ENCODE results near the gene GATA5. TPM values are rescaled to one million over a fixed set of nuclear protein-coding genes. Genes with fewer than 3 reads are reported as not detected.

The GATA5 gene
- total RNA-seq, 4 donors from 2014 or later: 0.26 to 17.8 (median 3.5) TPM; not detected in 1

DNA sequence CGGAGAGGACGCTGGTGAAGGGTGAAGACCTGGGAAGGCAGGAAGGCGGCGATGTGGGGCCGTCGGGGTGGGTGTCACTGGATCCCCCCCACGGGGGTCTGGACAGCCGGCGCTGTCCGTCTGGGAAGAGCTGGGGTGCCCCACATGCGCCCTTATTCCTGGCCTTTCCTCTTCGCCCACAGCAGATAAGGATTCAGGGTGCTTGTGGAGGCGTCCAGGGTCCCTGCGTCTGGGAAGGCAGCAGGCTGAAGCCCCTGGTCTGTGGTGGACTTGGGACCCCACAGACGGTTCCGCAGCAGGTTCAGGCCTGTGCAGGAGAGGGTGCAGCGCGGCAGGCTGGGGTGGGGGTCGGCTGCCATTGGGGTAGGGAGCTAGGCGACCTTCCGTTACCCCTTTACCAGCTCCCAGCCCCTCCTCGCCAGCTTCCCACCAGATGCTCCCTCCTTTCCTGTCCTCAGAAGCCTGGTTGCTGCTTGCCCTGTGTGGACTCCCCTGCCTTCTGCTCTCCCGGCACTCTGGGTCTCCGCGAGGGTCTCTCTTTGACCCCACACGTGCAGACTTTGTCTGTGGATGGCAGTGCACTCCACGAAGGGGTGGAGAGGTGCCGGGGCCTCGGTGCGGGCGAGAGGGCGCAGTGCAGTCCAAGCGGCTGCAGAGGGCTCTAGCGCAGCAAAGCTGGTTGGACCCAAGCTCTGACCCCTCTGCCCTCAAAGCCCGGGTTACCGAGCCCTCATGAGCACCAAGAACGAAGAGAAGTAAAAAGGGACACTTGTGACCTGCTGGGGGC lies 2.1 kb upstream of the GATA5 start:
- H3K9me3 ChIP-seq: no peaks in the 10 kb centered on the region
- intact Hi-C loops (cut with DNase I; ENCODE audit: low total_unique reads): no loop called here
- no peak for DNase-seq
- no peak overlapping the region for H3K4me3 ChIP-seq
- H3K36me3 ChIP-seq: no peaks in the 10 kb centered on the region
- no peak overlapping the region for H3K27ac ChIP-seq
- peaks cover 0 to 7% of the 10 kb centered on the region in 2 donors for H3K4me1 ChIP-seq
- TF ChIP-seq CTCF (IDR thresholded peaks at IDR 0.05) (no peak), POLR2A (IDR thresholded peaks at IDR 0.05) (no peak)
- H3K27me3 ChIP-seq: no peaks in the 10 kb centered on the region

- no peak for DNase-seq
- Histone ChIP-seq H3K9me3 (no peaks in the 10 kb centered on the region), H3K27ac (peak overlapping the region in 1 of 2 donors; percentile 80), H3K27me3 (no peaks in the 10 kb centered on the region), H3K4me3 (peak overlapping the region; percentile 32 to 41), H3K36me3 (no peaks in the 10 kb centered on the region), H3K4me1 (peaks cover 0 to 7% of the 10 kb centered on the region in 2 donors)
- TF ChIP-seq POLR2A (IDR thresholded peaks at IDR 0.05): no peak
- no peak for TF ChIP-seq CTCF (IDR thresholded peaks at IDR 0.05)
- intact Hi-C loops (cut with DNase I; ENCODE audit: low total_unique reads): no loop called here
Measured at GRCh38 chr20:62476056-62476838, 452 bp upstream of the GATA5 start.

DNA sequence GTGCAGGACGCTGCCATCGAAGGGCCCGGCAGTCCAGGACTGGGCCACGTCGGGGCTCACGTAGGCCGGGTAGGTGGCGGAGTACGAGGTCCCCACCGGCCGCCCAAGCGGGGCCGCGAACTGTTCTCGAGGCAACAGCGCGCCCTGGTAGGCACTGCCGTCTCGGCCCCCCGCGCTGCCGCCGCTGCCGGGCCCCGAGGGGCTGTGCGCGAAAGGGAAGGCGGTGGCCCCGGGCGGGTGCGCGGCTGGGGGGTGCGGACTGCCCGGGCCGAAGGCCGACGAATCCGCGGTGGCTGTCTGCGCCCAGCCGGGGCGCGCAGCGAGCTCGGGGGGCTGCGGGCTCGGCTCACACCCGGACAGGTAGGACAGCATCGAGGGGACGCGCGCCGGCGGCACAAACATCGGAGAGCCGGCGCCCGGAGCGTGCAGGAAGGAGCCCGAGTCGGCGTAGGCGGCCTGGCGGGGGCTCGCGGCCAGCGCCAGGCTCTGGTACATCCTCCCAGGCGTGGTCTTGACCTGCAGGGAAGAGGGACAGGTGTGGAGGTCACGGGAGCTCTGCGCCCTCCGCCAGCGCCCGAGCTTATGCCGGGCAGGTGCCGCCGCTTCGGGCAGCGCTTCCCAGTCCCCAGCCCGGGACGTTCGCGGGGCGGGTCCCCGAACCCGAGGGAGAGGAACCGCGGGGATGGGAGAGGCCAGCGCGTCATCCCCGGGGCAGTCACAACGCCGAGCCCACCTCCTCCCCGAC lies 596 bp downstream of the GATA5 start:
- intact Hi-C loops (cut with DNase I; ENCODE audit: low total_unique reads): no loop called here
- Histone ChIP-seq H3K4me3 (peak overlapping the region; percentile 32 to 41), H3K9me3 (no peaks in the 10 kb centered on the region), H3K27me3 (no peaks in the 10 kb centered on the region), H3K36me3 (no peaks in the 10 kb centered on the region), H3K4me1 (peaks cover 0 to 7% of the 10 kb centered on the region in 2 donors), H3K27ac (peak overlapping the region in 1 of 2 donors; percentile 80)
- no peak for DNase-seq
- TF ChIP-seq CTCF (IDR thresholded peaks at IDR 0.05) (no peak), POLR2A (IDR thresholded peaks at IDR 0.05) (no peak)

DNA sequence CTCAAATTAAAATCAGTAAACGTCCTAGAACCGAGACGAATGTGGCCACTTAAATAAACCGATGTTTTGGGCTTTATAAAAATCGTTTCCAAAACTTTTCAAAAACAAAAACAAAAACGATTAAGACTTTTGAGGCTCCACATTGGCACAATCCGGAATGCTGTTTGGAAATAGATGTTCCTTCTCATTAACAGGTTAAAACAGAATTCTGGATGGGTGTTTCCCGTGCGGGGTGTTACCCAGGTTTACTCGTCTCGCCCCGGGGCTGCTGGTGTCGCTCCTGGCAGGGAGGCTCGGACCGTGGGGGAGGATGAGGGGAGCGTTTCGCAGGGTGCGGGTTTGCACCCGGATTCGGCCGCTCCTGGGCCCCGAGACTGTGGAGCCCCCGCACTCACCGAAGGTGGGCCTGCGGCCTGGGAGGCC lies 1.2 kb downstream of the GATA5 start:
- peak overlapping the region in 1 of 2 donors; percentile 80 for H3K27ac ChIP-seq
- H3K27me3 ChIP-seq: no peaks in the 10 kb centered on the region
- H3K9me3 ChIP-seq: no peaks in the 10 kb centered on the region
- TF ChIP-seq POLR2A (IDR thresholded peaks at IDR 0.05): no peak
- TF ChIP-seq CTCF (IDR thresholded peaks at IDR 0.05): no peak
- peak overlapping the region in 1 of 2 donors; percentile 41 for H3K4me3 ChIP-seq
- H3K4me1 ChIP-seq: peaks cover 0 to 7% of the 10 kb centered on the region in 2 donors
- no peaks in the 10 kb centered on the region for H3K36me3 ChIP-seq
- DNase-seq: no peak
- intact Hi-C loops (cut with DNase I; ENCODE audit: low total_unique reads): no loop called here

All from uterus (tissue), 4 donors.